Liver (tissue), 9 donors: ENCODE results near the gene MTG1. TPM values are rescaled to one million over a fixed set of nuclear protein-coding genes. Genes with fewer than 3 reads are reported as not detected.

Source experiments
- DNase-seq: peaks from one replicate; pipeline ENCODE4 v3.0.0-alpha.2; 2017; ENCODE audit warnings: low spot score
- H3K27ac ChIP-seq, 2 donors: one replicate each; pipeline ENCODE4 v1.7.0; 2013; ENCODE audit warnings: inconsistent platforms in 2 of 2, low read length in 2 of 2, control low read depth in 1 of 2, low read depth in 1 of 2, mild to moderate bottlenecking in 1 of 2
- H3K27me3 ChIP-seq, 4 donors: one replicate each; pipeline versions ENCODE4 v1.6.1 to v1.7.0; 2013; ENCODE audit warnings: low read length in 3 of 4, inconsistent platforms in 1 of 4, mild to moderate bottlenecking in 1 of 4, moderate library complexity in 1 of 4; ENCODE audit not compliant: control insufficient read depth in 4 of 4, insufficient read depth in 4 of 4
- H3K36me3 ChIP-seq, 4 donors: one replicate each; pipeline versions ENCODE4 v1.6.1 to v1.7.0; 2013; ENCODE audit warnings: low read length in 3 of 4, mild to moderate bottlenecking in 3 of 4, low read depth in 1 of 4, moderate library complexity in 1 of 4; ENCODE audit not compliant: control insufficient read depth in 4 of 4, insufficient read depth in 3 of 4
- H3K4me1 ChIP-seq, 4 donors: one replicate each; pipeline versions ENCODE4 v1.6.1 to v1.7.0; 2013; ENCODE audit warnings: low read length in 3 of 4, mild to moderate bottlenecking in 3 of 4, moderate library complexity in 1 of 4; ENCODE audit not compliant: control insufficient read depth in 4 of 4, insufficient read depth in 4 of 4
- H3K4me3 ChIP-seq, 3 donors: one replicate each; pipeline versions ENCODE4 v1.6.1 to v1.7.0; 2013; ENCODE audit warnings: low read length in 3 of 3, control low read depth in 1 of 3, low read depth in 1 of 3, mild to moderate bottlenecking in 1 of 3
- H3K9ac ChIP-seq, 2 donors: one replicate each; pipeline ENCODE4 v1.7.0; 2013; ENCODE audit warnings: low read length in 2 of 2, mild to moderate bottlenecking in 2 of 2, moderate library complexity in 2 of 2, control low read depth in 1 of 2, low read depth in 1 of 2
- H3K9me3 ChIP-seq, 4 donors: one replicate each; pipeline versions ENCODE4 v1.6.1 to v1.7.0; 2013; ENCODE audit warnings: low read length in 3 of 4; ENCODE audit not compliant: control insufficient read depth in 4 of 4
- ATF3 ChIP-seq: IDR thresholded peaks from 2 replicates; pipeline ENCODE4 v1.6.1; 2016; ENCODE audit warnings: antibody characterized with exemption
- EGR1 ChIP-seq, 2 donors: IDR thresholded peaks; 2 replicates each; pipeline ENCODE4 v1.6.1; 2016 to 2018; ENCODE audit warnings: antibody characterized with exemption in 2 of 2, low read depth in 2 of 2
- FOXA1 ChIP-seq: IDR thresholded peaks from 2 replicates; pipeline ENCODE4 v1.6.1; 2016; ENCODE audit warnings: antibody characterized with exemption
- GABPA ChIP-seq, 2 donors: IDR thresholded peaks in 1 of 2; conservative IDR thresholded peaks in 1 of 2; 2 replicates each; pipeline ENCODE4 v1.6.1; 2016; ENCODE audit warnings: antibody characterized with exemption in 2 of 2, mild to moderate bottlenecking in 1 of 2, moderate library complexity in 1 of 2
- HNF4G ChIP-seq: IDR thresholded peaks from 2 replicates; pipeline ENCODE4 v1.6.1; 2016; ENCODE audit warnings: antibody characterized with exemption
- NR2F2 ChIP-seq: IDR thresholded peaks from 2 replicates; pipeline ENCODE4 v1.6.1; 2016; ENCODE audit warnings: antibody characterized with exemption
- RAD21 ChIP-seq, 2 donors: IDR thresholded peaks; 2 replicates each; pipeline ENCODE4 v1.6.1; 2016; ENCODE audit warnings: antibody characterized with exemption in 2 of 2, mild to moderate bottlenecking in 2 of 2
- RXRA ChIP-seq, 2 donors: IDR thresholded peaks; 2 replicates each; pipeline ENCODE4 v1.6.1; 2017 to 2018; ENCODE audit warnings: antibody characterized with exemption in 2 of 2, mild to moderate bottlenecking in 1 of 2
- TAF1 ChIP-seq: conservative IDR thresholded peaks from 2 replicates; pipeline ENCODE4 v1.6.1; 2016; ENCODE audit warnings: antibody characterized with exemption, mild to moderate bottlenecking
- WGBS: extraction: QIAGEN DNeasy Blood & Tissue Kit; methylation state at CpG from one replicate; pipeline ENCODE4 v1.1.7; 2013; 5-methylcytosine and 5-hydroxymethylcytosine counted together
- polyA plus RNA-seq, 2 donors: library from polyadenylated mRNA; stranded (reverse) in 1 of 2; unstranded in 1 of 2; fragments of 200-250 nt in 1 of 2; fragments of >200 nt in 1 of 2; fragmentation: Nextera tagmentation in 1 of 2; extraction: Ambion mirVana in 1 of 2; gene quantifications; one replicate each; pipeline versions ENCODE4 v1.2.1 to v1.2.3, GENCODE V29; 2013 to 2015
- total RNA-seq, 2 donors: library from RNA; depleted of rRNA; stranded (reverse); fragments of >200 nt; gene quantifications; one replicate each; pipeline ENCODE4 v1.2.3, GENCODE V29; 2014
- TF ChIP-seq, protein P1 (sequence below): IDR thresholded peaks from 2 replicates; pipeline ENCODE4 v1.6.1; 2016; ENCODE audit warnings: antibody characterized with exemption
- donor health status: healthy.
- donor health status: healthy.
- donor health status: healthy.
- donor health status: healthy.
- donor health status: healthy.

The MTG1 gene
- total and polyA plus RNA-seq, 4 donors, result 19.4 to 70.6 (median 38.2) TPM

DNA sequence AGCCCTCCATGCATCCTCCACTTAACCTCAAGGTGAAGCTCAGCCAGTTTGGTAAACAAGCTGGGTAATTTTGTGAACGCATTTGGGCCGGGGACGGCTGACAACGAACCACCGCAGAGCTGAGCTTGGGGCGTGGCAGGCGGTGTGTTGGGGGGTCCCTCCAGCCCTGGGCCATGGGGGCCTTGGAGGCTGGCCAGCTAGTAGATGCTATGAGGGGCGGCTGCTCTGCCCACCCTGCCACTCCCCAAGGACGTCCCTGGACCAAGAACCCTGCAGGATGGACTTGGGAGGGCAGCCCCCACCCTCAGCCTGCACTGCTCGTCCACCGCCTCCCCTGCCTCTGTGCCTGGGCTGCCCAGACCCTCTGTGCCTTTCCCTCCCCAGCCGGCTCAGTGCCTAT is 47.8 kb downstream of the MTG1 start:
- peaks cover 0 to 5% (median under 1%) of the 10 kb centered on the region in 4 donors for H3K9me3 ChIP-seq
- no peak overlapping the region for H3K27ac ChIP-seq
- TF ChIP-seq EGR1 (IDR thresholded peaks at IDR 0.05; ENCODE audit: low read depth in 2 of 2) (no peak), NR2F2 (no peak), FOXA1 (no peak), GABPA (IDR thresholded peaks at IDR 0.05 in 1 of 2, conservative IDR thresholded peaks at IDR 0.05 in 1 of 2) (no peak)
- DNase-seq, result no peak
- H3K4me1 ChIP-seq, result peaks cover 0 to 7% (median 6%) of the 10 kb centered on the region in 4 donors
- H3K27me3 ChIP-seq, result no peaks in the 10 kb centered on the region
- no peaks in the 10 kb centered on the region for H3K36me3 ChIP-seq
- H3K9ac ChIP-seq, result no peak overlapping the region
- H3K4me3 ChIP-seq, result no peak overlapping the region
- 85% methylated on average over 12 of the region's 12 CpGs for WGBS

DNA sequence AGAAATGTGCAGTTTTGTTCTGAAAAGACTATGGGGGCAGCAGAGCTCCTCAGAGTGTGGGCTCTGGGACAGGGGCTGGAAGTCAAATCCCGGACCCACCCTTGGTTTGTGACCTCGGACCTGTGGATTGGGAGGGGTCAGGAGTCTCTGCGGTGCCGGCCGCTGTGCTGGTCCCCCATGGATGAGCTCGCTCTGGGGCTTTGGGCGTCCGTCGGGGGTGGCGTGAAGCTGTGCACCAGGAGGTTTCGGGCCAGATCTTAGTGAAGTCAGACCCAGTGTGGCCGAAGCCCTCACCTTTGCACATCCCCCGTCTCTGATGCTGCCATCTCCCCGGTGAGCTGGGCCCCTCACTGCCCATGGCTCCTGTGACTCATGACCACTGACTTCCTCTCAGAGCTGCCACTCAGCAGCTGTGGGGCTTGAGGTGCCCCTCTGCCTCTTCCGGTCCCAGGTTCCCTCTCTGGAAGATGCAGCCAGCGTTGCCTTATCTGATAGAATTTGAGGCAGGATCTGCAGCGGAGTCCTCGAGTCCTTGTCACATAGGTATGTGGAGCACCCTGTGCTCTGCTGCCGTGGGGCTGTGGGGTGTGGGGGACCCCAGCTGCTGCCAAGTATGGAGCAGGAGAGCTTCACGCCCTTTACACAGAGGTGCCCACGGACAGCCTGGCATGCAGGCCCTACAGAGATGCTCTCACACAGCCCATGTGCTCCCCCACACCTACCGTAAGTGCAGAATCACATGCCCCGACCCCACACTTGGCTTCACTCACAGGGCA is 48.4 kb downstream of the MTG1 start:
- WGBS, result 83% methylated on average over 23 of the region's 23 CpGs
- Histone ChIP-seq H3K9ac (no peak overlapping the region), H3K36me3 (no peaks in the 10 kb centered on the region), H3K27me3 (no peaks in the 10 kb centered on the region), H3K4me3 (no peak overlapping the region), H3K27ac (no peak overlapping the region), H3K9me3 (peaks cover 0 to 7% (median 3%) of the 10 kb centered on the region in 4 donors), H3K4me1 (peaks cover 0 to 7% (median 6%) of the 10 kb centered on the region in 4 donors)
- no peak for DNase-seq
- TF ChIP-seq EGR1 (IDR thresholded peaks at IDR 0.05; ENCODE audit: low read depth in 2 of 2) (no peak), TAF1 (no peak), HNF4G (no peak), ATF3 (no peak), FOXA1 (no peak), RXRA (IDR thresholded peaks at IDR 0.05) (no peak)
- TF ChIP-seq, protein P1, sequence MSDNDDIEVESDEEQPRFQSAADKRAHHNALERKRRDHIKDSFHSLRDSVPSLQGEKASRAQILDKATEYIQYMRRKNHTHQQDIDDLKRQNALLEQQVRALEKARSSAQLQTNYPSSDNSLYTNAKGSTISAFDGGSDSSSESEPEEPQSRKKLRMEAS, result no peak

- peak; percentile 30 for DNase-seq
- 92% methylated on average over 16 of the region's 16 CpGs for WGBS
Measured at GRCh38 chr10:133442967-133443924, 49.3 kb downstream of the MTG1 start.

More at GRCh38 chr10:133442967-133443924, 49.3 kb downstream of the MTG1 start:
- Histone ChIP-seq H3K9me3 (peaks cover 2 to 12% (median 9%) of the 10 kb centered on the region in 4 donors), H3K9ac (no peak overlapping the region), H3K27ac (no peak overlapping the region), H3K4me3 (no peak overlapping the region), H3K4me1 (peaks cover 0 to 3% (median 2%) of the 10 kb centered on the region in 4 donors), H3K27me3 (no peaks in the 10 kb centered on the region), H3K36me3 (no peaks in the 10 kb centered on the region)
- TF ChIP-seq RAD21 (IDR thresholded peaks at IDR 0.05), result no peak
